Measurements from ENCODE around the gene LYSMD3.
A peak's percentile ranks its signal among the peaks of the same experiment; 100 is the strongest.

The LYSMD3 gene

DNA sequence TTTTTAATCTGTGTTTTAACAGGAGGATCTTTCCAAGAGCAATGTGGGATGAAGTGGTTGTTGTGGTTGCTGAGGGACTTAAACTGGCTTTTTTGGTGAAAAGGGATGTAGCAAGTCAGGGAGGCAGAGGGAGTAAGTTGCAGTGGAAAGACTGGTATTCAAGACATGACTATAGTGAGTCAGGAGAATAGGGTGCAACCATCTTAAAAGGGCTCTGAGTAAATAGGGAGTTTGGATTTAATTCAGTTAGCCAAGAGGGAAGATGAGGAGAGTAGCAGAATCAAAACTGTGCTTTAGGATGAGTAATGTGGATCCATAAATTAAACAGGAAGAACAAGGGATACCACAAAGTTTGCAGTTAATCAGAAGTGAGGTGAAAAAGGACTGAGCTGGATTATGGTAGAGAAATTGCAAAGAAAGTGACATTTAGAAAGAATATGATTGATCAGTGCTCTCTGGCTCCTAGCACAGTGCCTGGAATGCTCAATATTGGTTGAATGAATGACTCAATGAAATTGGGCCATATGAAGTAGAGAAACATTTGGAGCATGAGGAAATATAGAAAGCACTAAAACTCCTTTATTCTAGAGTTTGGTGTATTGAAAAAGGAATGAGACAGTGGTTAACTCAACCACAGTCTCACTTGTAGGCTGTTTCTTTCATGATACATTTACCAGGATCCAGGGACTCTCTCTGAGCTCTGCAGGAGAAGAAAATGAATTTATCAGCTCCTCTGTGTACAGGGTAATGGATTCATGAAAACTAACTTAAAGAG lies 49.6 kb downstream of the LYSMD3 start:
- no peak for DNase-seq

DNA sequence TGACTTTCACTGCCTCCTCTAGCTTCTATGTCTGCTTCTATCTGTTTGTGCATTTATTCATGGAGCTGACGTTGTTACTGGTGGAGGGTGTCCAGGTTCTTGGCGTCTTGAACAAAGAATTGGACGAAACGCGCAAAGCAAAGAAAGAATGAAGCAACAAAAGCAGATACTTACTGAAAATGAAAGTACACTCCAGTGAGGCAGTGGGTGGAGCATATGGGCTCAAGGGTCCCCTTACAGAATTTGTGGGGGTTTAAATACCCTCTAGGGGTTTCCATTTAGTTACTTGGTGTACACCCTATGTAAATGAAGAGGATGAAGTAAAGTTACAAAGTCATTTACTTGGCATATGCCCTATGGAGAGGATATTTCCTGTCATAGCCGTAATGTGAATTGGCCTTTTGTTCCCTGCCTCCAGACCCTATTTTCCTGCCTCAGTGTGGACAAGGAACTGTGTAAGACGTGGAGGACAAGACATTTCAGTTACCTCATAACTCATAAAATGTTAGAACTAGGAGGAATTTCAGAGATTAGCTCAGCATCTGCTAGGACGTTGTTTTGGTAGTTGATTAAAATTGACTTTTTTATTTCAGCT lies 51.7 kb downstream of the LYSMD3 start:
- DNase-seq: no peak

DNA sequence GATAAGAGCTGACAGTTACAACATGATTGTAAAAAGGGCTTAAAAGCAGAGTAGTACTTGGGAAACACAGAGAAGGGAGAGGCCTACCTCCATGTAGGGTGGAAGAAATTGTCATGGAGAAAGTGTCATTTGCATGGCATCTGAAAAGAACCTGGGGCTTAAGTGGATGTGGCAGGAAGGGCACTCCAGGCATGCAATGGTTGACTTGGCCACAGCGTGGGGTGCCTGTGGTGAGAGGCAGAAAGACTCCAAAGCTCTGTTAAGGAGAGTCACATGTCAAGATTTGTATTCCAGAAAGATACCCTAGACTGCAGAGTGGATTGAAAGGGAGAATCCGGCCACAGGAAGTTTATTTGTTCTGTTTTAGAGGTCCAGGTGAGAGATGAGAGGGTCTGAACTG lies 52.3 kb downstream of the LYSMD3 start:
- DNase-seq: no peak

DNA sequence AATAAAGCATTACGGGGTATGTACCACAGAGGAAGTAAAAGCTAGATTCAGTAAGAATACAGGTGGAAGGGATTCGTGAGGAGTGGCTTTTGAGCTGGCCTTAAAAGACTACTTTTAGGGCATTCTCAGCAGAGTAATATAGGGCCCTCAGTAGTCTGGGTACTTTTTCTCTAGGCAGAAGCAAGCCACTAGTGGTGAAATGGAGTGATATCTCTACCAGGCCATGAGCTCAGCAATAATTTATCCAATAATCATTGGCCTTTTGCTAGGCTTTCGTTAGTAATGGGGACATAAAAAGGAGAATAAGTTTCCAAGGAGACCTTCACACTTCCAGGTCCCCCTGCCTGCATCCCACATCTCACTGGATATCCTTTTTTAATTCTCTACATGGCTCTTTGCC lies 53.0 kb downstream of the LYSMD3 start:
- no peak for DNase-seq

DNA sequence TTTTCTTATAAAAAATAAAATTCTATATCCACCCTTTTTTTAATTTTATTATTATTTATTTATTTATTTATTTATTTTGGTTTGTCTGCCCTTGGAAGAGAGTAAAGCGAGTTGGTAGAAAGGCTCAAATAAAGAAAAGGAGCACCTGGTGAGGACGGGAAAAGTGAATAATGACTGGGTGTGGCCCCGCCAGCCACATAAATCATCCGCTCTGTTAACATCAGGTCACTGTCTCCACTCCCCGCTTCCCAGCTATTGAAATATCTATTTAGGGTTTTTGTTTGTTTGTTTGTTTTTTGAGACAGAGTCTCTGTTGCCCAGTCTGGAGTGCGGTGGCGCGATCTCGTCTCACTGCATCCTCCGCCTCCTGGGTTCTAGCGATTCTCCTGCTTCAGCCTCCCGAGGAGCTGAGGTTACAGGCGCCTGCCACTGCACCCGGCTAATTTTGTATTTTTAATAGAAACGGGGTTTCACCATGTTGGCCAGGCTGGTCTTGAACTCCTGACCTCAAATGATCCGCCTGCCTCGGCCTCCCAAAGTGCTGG lies 53.9 kb downstream of the LYSMD3 start:
- DNase-seq: no peak

DNA sequence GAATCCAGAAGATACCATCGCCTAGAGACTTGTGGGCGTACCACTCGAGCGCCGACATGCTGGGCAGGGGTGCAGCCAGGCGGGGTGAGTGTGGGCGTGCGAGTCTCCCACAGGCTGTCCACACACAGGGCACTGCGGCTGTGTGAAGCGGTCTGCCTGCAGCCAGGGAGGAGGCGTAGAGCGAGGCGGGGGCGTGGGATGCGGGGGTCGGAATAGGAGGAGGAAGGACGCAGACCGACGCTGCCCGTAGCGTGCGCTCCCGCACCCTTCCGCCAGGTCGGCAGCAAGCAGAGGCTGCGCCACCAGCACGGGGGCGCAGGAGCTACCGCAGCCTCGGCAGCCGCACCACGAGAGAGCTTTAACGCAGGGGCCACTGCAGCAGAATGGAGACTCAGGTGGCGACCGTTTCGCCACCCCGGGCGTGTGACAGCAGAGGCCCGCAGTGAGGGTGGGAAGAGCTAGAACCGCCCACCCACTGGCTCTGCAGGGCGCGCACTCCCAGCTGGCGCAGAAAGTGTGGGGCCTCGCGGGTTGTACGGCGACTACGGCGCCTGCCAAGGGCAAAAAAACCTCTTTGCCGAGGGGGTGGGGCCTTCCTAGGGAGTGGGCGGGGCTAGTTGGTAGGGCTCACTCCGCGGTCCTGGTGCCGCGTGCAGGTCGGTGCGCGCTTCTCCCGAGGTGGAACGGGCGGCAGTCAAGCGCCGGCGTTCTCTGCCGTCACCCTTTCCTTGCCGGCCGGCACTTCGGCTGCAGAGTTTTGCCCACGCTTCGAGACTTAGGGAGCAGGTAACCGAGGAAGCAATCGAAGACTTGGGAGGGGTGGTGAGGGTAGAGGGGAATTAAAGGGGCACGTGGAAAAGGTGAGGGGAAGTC lies 54.9 kb downstream of the LYSMD3 start, which contains the start of the genes MBLAC2 and POLR3G:
MBLAC2 (minus strand) TSS at position 537 of the 873 bp plus-strand sequence; CDS start at position 58, 479 bp downstream.
POLR3G (plus strand) TSS at position 630 of the 873 bp plus-strand sequence. CDS start 10,704 bp downstream, outside the sequence.
- peak; percentile 96 for DNase-seq

DNA sequence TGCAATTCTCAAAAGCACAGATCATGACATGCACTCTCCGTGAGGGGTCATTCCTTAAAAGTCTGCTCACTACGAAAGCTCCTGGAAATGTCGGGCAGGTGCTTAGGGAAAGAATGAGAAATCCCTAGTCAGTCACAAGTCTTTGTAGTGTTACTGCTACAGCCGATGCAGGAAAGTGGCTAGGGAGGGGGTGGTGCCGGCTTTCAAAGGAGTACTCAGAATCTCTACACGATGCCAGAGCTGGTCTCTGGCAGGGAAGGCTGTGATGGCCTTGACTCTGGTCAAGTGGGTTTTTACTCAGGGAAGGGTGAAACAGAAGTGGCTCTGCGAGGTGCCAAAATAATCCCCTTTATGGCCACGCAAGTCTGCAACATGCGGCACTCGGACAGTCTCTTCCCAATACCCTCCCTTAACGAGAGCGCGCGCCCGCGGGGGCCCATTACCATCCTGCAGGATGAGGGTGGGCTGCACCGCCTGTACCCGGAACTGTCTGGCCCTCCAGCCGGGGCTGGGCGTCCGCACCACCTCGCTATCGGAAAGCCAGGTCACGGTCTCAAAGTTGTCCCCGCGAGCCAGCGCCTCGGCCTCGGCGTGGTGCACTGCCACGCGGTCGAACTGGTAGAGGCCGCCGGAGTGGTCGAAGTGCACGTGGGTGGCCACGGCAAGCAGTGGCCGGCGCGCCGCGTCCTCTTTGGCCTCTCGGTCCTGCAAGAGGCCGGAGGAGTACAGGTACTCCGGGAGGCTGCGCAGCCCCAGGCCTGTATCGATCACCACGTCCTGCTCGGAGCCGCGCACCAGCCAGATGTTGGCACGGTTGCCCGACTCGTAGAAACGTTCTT lies 55.8 kb downstream of the LYSMD3 start:
- DNase-seq: no peak

DNA sequence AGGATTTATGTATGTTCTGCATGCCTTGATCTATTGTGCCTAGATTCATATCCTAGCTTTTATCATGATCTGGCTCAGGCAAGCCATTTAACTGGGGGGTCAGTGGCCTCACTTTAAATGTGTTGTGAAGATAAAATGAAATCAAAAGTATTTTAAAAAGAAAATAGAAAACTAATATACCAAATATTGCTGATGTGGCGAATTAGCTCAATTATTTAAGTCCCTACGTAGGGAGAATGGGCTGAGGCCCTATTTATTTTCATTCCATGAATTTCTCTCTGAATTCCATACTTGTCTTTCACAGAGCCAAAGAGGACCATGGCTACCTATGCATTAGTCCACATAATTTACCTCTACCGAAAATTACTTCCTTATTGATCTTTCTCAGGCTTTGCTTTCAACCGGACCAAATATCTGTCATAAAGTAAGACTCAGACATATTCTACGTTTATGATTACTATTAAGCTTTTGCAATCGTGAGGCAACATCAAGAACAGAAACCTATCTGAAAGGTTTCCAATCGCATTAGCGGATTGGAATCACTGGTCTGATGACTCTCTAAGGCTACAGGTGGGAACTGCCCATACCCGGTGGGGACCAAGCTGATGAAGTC lies 56.5 kb downstream of the LYSMD3 start:
- DNase-seq: no peak
